ENCODE results near the gene FETUB.

FETUB gene

DNA sequence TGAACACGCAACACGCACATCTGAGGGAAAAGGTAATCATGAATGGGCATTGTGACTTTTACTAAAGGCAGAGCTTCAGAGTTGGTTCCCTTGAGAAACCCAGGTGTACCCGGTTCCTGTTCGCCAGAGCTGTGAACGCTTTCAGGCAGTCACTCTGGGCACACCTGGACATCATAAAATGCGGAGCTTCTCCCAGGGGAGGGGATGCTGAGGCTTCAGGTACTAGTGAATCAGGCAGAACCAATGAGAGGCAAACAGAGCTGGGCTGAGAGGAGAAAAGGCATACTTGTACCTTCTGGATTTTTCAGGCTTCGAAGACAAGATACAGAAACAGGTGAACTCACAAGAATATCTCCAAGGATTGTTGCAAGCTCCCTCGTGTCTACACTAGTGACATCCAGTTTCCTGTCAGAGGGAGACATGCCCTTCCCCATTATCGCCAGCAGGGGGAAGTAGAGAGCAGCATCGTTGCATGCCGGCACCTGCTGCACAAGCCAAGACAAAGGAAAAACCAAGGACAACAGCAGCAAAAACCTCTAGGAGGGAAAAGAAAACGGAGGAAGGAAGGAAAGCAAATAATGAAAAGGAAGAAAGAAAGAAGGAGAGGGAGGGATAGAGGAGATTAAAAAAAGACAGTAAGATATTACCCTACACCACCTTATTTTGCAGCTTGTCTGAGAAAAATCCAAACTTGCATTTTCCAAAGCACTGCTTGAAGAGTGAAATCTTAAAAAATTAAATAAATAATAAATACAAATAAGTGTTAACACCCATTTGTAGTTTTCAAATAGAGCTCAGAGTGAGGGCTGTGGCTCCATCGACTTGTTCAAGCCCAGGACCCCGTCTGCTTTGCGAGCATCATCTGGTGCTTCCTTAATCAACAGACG is 25.4 kb upstream of the FETUB start:
- TF ChIP-seq, protein P1, sequence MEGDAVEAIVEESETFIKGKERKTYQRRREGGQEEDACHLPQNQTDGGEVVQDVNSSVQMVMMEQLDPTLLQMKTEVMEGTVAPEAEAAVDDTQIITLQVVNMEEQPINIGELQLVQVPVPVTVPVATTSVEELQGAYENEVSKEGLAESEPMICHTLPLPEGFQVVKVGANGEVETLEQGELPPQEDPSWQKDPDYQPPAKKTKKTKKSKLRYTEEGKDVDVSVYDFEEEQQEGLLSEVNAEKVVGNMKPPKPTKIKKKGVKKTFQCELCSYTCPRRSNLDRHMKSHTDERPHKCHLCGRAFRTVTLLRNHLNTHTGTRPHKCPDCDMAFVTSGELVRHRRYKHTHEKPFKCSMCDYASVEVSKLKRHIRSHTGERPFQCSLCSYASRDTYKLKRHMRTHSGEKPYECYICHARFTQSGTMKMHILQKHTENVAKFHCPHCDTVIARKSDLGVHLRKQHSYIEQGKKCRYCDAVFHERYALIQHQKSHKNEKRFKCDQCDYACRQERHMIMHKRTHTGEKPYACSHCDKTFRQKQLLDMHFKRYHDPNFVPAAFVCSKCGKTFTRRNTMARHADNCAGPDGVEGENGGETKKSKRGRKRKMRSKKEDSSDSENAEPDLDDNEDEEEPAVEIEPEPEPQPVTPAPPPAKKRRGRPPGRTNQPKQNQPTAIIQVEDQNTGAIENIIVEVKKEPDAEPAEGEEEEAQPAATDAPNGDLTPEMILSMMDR (IDR thresholded peaks at IDR 0.05; ENCODE audit: insufficient read depth, low read length, missing control alignments), result peak; percentile 95
- ChIA-PET CTCF (interaction anchor here (0.6 to 8.8 kb wide), 42 partner anchors 9 to 1102 kb away, joined by 3 to 193 read pairs (median 5); partner anchors contain the start of genes CRYGS, DNAJB11, EIF4A2 and FETUB), POLR2A (interaction anchor here (1.0 to 2.6 kb wide), 2 partner anchors 169 to 176 kb away, joined by 3 to 15 read pairs; partner anchors contain the start of gene EIF4A2)
- no peak for DNase-seq (ENCODE audit: low read depth, low spot score)
- H3K4me3 ChIP-seq (ENCODE audit: low read depth, low read length), result no peak overlapping the region

DNA sequence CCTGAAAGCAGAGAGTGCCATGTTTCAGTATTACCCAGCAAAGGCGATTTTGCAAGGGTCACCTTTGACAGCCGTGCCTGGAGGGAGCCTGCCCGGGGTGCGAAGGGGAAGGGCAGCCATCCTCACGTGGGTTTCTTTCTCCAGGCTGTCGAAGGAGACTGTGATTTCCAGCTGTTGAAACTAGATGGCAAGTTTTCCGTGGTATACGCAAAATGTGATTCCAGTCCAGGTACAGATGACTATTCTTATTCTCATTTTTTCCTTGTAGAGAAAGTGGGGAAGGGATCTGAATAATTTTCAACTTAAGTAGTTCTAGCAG is 23.9 kb upstream of the FETUB start:
- DNase-seq (ENCODE audit: low read depth, low spot score), result no peak
- TF ChIP-seq, protein P1 (IDR thresholded peaks at IDR 0.05; ENCODE audit: insufficient read depth, low read length, missing control alignments), result no peak
- POLR2A ChIA-PET, result interaction anchor here (1.9 to 2.0 kb wide), 2 partner anchors 168 to 205 kb away, joined by 11 to 49 read pairs; partner anchors contain the start of gene EIF4A2
- no peak overlapping the region for H3K4me3 ChIP-seq (ENCODE audit: low read depth, low read length)
- CTCF ChIA-PET, result interaction anchor here (0.7 to 8.8 kb wide), 35 partner anchors 8 to 1099 kb away, joined by 3 to 193 read pairs (median 6); partner anchors contain the start of genes DNAJB11, EIF4A2 and RFC4

DNA sequence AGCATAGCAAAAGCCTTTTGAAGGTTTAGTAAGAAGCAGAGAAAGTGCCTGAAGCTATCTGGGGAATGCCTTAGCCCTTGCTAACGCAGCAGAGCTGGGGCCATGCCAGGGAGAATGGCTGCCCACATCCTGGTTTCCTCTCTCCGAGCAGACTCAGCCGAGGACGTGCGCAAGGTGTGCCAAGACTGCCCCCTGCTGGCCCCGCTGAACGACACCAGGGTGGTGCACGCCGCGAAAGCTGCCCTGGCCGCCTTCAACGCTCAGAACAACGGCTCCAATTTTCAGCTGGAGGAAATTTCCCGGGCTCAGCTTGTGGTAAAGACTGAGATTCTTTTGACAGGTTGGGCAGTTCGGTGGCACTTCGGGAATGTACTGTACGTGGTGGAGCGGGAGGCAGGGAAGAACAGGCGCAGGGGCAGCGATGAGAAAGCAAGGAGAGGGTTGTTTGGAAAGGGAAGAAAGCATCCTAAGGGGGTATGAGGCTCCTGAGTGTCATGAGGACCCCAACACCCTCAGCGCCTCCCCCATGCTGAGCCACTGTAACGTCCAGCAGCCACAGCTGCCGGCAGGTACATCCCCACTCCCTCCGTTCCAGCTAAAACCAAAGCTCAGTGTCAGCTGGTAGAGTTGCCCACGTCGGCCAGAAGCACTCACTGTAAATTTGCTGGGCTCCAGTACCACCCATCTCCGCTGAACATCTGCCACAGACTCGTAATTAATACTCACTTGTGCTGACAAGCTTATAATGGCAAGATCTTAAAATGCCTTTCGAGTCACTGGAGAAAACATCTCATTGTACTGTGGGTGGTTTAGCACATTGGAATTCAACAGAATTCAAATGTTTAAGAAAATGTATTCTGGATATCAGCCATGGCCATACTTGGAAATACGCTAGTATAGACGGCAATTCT is 22.9 kb upstream of the FETUB start:
- peak overlapping the region; percentile 44 for H3K4me3 ChIP-seq (ENCODE audit: low read depth, low read length)
- TF ChIP-seq, protein P1 (IDR thresholded peaks at IDR 0.05; ENCODE audit: insufficient read depth, low read length, missing control alignments), result peak; percentile 99
- CTCF ChIA-PET, result interaction anchor here (0.7 to 8.8 kb wide), 56 partner anchors 7 to 1098 kb away, joined by 3 to 193 read pairs (median 4); partner anchors contain the start of genes DNAJB11, EIF4A2 and RFC4
- POLR2A ChIA-PET, result interaction anchor here (1.0 to 2.0 kb wide), 4 partner anchors 167 to 674 kb away, joined by 3 to 49 read pairs (median 8); partner anchors contain the start of gene EIF4A2
- peak; percentile 93 for DNase-seq (ENCODE audit: low read depth, low spot score)

DNA sequence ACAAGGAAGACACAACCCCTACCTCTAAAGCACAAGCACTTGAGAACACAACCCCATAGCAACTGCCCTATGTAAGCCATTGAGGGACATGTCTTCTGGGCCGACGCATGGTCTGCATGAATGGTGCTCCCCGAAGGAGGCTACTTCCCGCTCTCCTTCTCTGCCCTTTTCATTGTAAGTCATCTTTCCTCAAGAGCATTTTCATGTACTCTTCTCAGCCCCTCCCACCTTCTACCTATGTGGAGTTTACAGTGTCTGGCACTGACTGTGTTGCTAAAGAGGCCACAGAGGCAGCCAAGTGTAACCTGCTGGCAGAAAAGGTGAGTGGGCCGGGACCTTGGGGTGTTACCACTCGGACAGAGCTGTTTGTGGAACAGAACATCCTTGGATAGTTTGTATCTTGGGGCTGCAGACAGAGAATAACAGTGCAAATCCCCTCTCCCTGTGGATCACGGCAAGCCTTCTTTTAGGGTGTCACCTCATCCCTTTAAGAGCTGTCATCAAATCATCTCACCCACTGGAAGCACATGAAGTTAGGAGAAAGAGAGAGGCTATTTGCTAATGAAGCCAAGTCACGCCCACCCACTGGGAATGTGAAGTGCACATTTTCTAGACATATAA is 21.8 kb upstream of the FETUB start:
- POLR2A ChIA-PET, result interaction anchor here (2.0 kb wide), 1 partner anchor 165 kb away, joined by 49 read pairs; the partner anchor contains the start of gene EIF4A2
- TF ChIP-seq, protein P1 (IDR thresholded peaks at IDR 0.05; ENCODE audit: insufficient read depth, low read length, missing control alignments), result no peak
- DNase-seq (ENCODE audit: low read depth, low spot score), result no peak
- no peak overlapping the region for H3K4me3 ChIP-seq (ENCODE audit: low read depth, low read length)
- CTCF ChIA-PET, result interaction anchor here (0.7 to 8.8 kb wide), 18 partner anchors 6 to 675 kb away, joined by 3 to 193 read pairs (median 16); partner anchors contain the start of genes DNAJB11, EIF4A2 and RFC4

DNA sequence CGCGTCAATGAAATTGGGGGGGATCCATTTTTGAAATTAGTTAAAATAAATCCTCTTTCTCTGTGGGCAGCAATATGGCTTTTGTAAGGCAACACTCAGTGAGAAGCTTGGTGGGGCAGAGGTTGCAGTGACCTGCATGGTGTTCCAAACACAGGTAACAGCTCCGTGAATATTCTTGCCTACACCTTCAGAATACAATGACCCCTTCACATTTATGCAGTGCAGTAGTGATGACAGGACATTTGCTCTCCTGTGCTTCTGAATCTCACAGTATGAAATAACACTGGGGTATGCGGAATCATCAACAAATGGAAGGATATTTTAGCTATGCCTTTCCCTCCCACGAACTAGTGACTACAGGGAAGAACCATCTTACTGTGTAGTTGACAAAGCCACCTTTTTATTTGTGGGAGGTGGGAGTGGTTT is 20.4 kb upstream of the FETUB start:
- no peak overlapping the region for H3K4me3 ChIP-seq (ENCODE audit: low read depth, low read length)
- TF ChIP-seq, protein P1 (IDR thresholded peaks at IDR 0.05; ENCODE audit: insufficient read depth, low read length, missing control alignments), result no peak
- ChIA-PET CTCF (interaction anchor here (2.2 kb wide), 1 partner anchor 202 kb away, joined by 11 read pairs; no protein-coding TSS in a partner anchor), POLR2A (no interaction called here)
- no peak for DNase-seq (ENCODE audit: low read depth, low spot score)

All from AG04449 (cell line).